SJCRH30 (cell line): ENCODE data around the gene GCC2. TPM values are rescaled to one million over a fixed set of nuclear protein-coding genes. Genes with fewer than 3 reads are reported as not detected.

ENCODE experiments used
- DNase-seq, 2 experiments: peaks; one replicate each; pipeline ENCODE4 v3.0.0-alpha.2; 2015 to 2020
- H3K27ac ChIP-seq: fragments of 250-450 bp; sonication (Bioruptor Pico); 2 replicates; pipeline ENCODE4 v1.5.1; 2020; ENCODE audit warnings: mild to moderate bottlenecking, moderate library complexity
- H3K27me3 ChIP-seq: fragments of 250-450 bp; sonication (Bioruptor Pico); 2 replicates; pipeline ENCODE4 v1.5.1; 2020; ENCODE audit warnings: mild to moderate bottlenecking, moderate library complexity
- H3K36me3 ChIP-seq: fragments of 250-450 bp; sonication (Bioruptor Pico); 2 replicates; pipeline ENCODE4 v1.5.1; 2020; ENCODE audit warnings: mild to moderate bottlenecking, moderate library complexity
- H3K4me1 ChIP-seq: fragments of 250-450 bp; sonication (Bioruptor Pico); 2 replicates; pipeline ENCODE4 v1.5.1; 2020; ENCODE audit warnings: mild to moderate bottlenecking, moderate library complexity
- H3K4me3 ChIP-seq: fragments of 250-450 bp; sonication (Bioruptor Pico); 2 replicates; pipeline ENCODE4 v1.5.1; 2020; ENCODE audit warnings: mild to moderate bottlenecking, moderate library complexity
- H3K9me3 ChIP-seq: fragments of 250-450 bp; sonication (Bioruptor Pico); replicated peaks from 2 replicates; pipeline ENCODE4 v1.5.1; 2020; ENCODE audit warnings: mild to moderate bottlenecking, moderate library complexity
- total RNA-seq: library from RNA; depleted of rRNA; stranded (reverse); fragments of >200 nt; shearing (Covaris generic); gene quantifications from 2 replicates; pipeline ENCODE4 v1.2.3, GENCODE V29; 2014; rRNA removed

Gene GCC2
- total RNA-seq: 19.0 and 29.1 TPM in 2 replicates

GRCh38 chr2:108448678-108449409 is at the start of gene GCC2:
TSS of gene GCC2 (plus strand) at chr2:108449206. CDS start at chr2:108449275, 69 bp downstream.
- Histone ChIP-seq H3K27ac (peak within 1 kb of the TSS; percentile 45), H3K4me3 (peak within 1 kb of the TSS; percentile 78), H3K9me3 (no peaks in the 10 kb centered on the region), H3K4me1 (peaks cover 17% of the 10 kb centered on the region), H3K27me3 (no peaks in the 10 kb centered on the region), H3K36me3 (peaks cover 5% of the 10 kb centered on the region)
- peak; percentile 93 for DNase-seq

GRCh38 chr2:108399479-108399878 is 49.5 kb upstream of the GCC2 start:
- Histone ChIP-seq H3K4me1 (peaks cover 24% of the 10 kb centered on the region), H3K27ac (no peak overlapping the region), H3K9me3 (peaks cover 15% of the 10 kb centered on the region), H3K4me3 (no peak overlapping the region), H3K27me3 (no peaks in the 10 kb centered on the region), H3K36me3 (no peaks in the 10 kb centered on the region)
- no peak for DNase-seq

DNA sequence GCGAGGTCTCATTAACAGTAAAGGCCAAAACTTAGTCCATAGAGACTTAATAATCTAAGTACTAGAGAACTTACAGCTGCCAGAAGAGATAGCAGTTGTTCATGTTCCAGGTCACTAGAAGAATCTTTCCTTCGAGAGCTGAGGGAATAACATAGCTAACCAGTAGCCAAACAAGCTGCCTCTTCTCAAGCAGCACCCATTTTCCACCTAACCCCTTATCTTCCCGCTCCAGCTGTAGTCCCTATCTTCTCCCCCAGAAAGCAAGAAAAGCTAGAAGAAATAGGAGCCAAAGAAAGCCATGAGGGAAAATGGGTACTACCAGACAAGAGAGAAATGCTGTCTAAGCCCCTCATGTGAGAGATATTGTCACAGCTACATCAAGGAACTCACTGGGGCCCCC is 47.2 kb upstream of the GCC2 start:
- Histone ChIP-seq H3K4me1 (peaks cover 16% of the 10 kb centered on the region), H3K4me3 (no peak overlapping the region), H3K9me3 (peaks cover 21% of the 10 kb centered on the region), H3K27me3 (no peaks in the 10 kb centered on the region), H3K27ac (no peak overlapping the region), H3K36me3 (no peaks in the 10 kb centered on the region)
- no peak for DNase-seq

GRCh38 chr2:108403494-108403893 is 45.5 kb upstream of the GCC2 start:
- Histone ChIP-seq H3K4me1 (peaks cover 16% of the 10 kb centered on the region), H3K27ac (peak overlapping the region; percentile 46), H3K27me3 (no peaks in the 10 kb centered on the region), H3K9me3 (peaks cover 13% of the 10 kb centered on the region), H3K4me3 (no peak overlapping the region), H3K36me3 (no peaks in the 10 kb centered on the region)
- DNase-seq: peak; percentile 98

DNA sequence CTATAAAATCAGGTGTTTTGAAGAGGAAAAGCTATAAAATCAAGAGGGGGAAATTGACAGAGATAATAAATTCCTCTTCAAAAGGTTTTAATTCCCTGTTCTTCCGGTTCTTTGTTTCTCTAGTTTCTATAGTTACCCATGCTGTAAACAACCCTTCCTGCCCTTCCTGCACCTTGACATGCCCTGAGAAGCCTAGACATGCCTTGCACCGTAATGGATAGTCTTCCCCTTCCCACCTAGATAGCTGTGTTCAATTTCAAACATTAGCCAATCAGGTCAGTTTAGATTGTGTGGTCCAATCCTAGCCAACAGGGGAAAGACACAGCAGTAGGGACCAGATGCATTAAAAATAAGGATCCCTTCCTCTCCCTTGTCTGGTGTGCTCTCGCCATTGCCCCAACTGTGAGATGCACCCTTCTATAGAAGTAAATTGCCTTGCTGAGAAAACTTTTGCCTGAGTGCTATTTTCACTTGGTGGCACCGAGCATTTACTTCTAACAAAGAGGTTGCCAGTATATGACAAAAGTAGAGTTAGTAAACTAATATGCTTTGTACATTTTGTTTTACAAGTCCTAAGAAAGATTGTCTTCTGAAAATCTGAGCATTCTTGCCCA is 44.1 kb upstream of the GCC2 start:
- Histone ChIP-seq H3K36me3 (no peaks in the 10 kb centered on the region), H3K4me3 (no peak overlapping the region), H3K9me3 (peaks cover 5% of the 10 kb centered on the region), H3K4me1 (peaks cover 16% of the 10 kb centered on the region), H3K27ac (no peak overlapping the region), H3K27me3 (no peaks in the 10 kb centered on the region)
- no peak for DNase-seq

GRCh38 chr2:108407864-108408729 is 40.9 kb upstream of the GCC2 start:
- DNase-seq: no peak
- H3K27ac ChIP-seq: no peak overlapping the region

DNA sequence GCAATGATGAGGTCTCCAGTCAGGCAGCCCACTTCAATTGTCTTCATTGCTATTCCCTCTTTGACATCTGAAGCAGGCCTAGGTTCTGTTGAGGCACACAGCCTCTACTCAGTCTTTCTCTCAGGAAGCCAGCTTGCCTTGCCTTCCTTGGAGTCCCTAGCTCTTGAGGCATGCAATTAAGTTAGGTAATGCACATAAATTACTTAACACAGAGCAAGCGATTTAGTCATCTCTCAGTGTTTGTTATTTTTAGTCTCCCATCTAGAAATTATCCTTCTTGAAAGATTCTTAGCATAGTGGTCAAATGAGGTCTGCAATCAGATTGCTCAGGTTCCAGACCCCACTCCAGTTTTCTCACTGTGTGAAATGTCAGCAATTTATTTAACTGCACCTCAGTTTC is 39.2 kb upstream of the GCC2 start:
- H3K4me3 ChIP-seq: no peak overlapping the region
- H3K9me3 ChIP-seq: peaks cover 5% of the 10 kb centered on the region
- H3K36me3 ChIP-seq: no peaks in the 10 kb centered on the region
- no peak overlapping the region for H3K27ac ChIP-seq
- H3K27me3 ChIP-seq: no peaks in the 10 kb centered on the region
- no peak for DNase-seq
- peaks cover 21% of the 10 kb centered on the region for H3K4me1 ChIP-seq

More at GRCh38 chr2:108407864-108408729, 40.9 kb upstream of the GCC2 start:
- Histone ChIP-seq H3K4me1 (peaks cover 18% of the 10 kb centered on the region), H3K9me3 (peaks cover 5% of the 10 kb centered on the region), H3K4me3 (no peak overlapping the region), H3K27me3 (no peaks in the 10 kb centered on the region), H3K36me3 (no peaks in the 10 kb centered on the region)

DNA sequence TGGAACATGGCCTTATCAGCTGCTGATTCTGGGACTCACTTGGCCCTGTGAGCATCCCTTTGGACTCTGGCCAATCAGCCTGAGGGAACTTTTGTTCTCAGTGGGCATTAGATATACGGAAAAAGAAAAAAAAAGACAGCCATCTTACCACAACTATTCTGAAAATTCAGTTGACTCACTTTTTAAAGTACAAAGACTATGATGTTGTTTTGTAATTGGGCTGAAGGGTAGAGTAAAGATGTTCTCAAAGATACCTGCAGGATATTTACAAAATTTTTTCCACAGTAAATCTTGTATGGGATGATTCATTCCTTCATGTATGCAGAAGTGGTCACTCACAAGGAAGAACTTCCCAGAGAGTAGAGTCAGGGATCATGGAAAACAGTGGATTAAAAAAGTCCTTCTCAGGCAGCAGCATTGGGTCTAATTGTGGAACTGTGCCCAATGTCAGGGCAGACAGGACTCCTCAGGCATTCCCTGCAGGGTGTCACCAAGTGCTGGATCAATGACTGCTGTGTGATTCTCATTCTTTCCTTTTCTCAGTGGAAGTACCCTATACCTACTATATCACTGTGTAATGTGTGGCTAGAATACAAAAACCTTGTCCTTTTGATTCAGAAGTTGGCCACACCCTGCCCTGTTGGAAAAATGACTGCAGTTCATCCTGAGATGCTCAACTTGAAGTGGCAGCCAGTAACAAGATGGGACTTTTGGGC is 35.9 kb upstream of the GCC2 start:
- Histone ChIP-seq H3K4me3 (no peak overlapping the region), H3K9me3 (no peaks in the 10 kb centered on the region), H3K4me1 (peaks cover 21% of the 10 kb centered on the region), H3K36me3 (no peaks in the 10 kb centered on the region), H3K27me3 (no peaks in the 10 kb centered on the region), H3K27ac (peak overlapping the region; percentile 57)
- peak; percentile 96 to 98 for DNase-seq

DNA sequence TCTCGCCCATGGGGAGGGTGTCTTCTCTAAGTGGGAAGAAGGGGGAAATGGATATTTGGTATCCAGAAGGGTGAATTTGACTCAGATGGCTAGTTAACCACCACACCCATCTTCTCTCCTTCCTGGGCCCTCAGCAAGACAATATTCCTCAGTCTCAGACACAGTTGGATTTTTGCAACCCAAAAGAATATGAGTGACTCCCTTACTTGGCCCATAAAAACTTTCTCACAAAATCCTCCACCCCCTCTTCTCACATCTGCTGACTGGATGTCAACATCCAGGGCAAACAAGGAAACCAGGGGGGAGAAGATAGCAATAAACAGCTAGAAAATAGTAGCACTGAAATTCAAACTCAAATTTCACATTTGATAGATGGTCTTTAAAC is 35.3 kb upstream of the GCC2 start:
- no peak overlapping the region for H3K4me3 ChIP-seq
- H3K27ac ChIP-seq: peak overlapping the region; percentile 57
- no peaks in the 10 kb centered on the region for H3K9me3 ChIP-seq
- peaks cover 21% of the 10 kb centered on the region for H3K4me1 ChIP-seq
- DNase-seq: no peak
- H3K27me3 ChIP-seq: no peaks in the 10 kb centered on the region
- H3K36me3 ChIP-seq: no peaks in the 10 kb centered on the region

DNA sequence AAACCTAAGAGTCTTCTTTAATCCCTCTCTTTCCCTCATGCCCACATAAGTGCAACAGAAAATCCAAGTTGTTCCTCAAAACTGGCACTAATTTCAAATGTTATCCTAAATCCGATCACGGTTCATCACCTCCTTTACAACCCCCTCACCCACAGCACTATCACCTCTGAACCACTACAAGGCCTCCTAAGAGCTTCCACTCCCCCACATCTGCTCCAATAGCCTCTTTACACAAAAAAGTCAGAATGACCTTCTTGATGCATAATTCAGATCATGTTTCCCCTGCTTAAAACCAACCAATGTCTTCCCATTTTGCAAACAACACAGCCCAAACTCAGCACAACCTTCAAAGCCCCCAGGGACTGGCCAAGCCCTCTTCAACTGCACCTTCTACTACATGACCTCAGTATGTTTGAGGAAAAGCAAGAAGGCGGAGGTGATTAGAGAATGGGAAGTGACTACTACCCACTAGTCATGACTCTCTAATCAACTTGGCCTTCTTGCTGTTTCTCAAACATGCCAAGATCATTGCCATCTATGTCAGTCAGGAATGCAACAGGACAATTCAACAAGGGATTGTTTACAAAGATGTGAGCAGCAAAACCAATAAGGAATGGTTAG is 34.6 kb upstream of the GCC2 start:
- Histone ChIP-seq H3K27me3 (no peaks in the 10 kb centered on the region), H3K4me1 (peaks cover 21% of the 10 kb centered on the region), H3K9me3 (no peaks in the 10 kb centered on the region), H3K4me3 (no peak overlapping the region), H3K27ac (no peak overlapping the region), H3K36me3 (no peaks in the 10 kb centered on the region)
- no peak for DNase-seq

DNA sequence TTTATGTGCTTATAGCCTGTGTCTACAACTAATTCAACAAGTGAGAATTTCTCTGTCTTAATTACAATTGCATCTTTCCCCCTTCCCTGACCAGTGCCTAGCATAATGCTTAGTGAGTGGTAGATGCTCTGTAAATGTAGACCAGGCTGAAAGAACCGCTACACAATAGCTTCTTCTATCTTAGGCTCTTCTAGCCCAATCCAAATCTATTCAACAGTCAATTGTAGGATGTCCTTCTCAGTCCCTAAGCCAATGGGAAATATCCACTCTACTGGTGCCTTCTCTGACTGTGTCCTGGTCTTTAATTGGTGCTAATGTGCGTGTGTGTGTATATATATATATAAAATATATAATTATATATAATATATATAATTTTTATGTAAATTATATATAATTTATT is 34.1 kb upstream of the GCC2 start:
- Histone ChIP-seq H3K4me1 (peaks cover 21% of the 10 kb centered on the region), H3K27me3 (no peaks in the 10 kb centered on the region), H3K36me3 (no peaks in the 10 kb centered on the region), H3K9me3 (no peaks in the 10 kb centered on the region), H3K4me3 (no peak overlapping the region), H3K27ac (no peak overlapping the region)
- DNase-seq: no peak

DNA sequence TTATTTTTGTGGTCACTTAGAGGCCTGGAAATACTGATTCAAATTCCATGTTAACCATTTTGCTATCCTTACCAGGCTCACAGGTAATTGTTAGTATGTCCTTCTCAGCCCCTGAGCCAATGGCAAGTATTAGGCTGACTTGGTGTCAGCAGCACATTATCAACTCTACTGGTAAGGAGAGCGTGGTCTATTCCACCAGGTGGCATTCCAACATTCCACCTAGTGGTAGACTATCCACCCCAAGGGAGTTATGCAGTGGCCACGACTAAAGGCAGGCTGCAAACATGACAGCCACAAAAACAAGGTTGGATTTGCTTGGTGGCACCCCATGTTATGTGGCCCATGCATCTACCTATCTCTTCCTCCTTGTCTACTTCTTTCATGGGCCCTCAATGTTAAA is 31.8 kb upstream of the GCC2 start:
- no peaks in the 10 kb centered on the region for H3K9me3 ChIP-seq

GRCh38 chr2:108418416-108418815 is 30.6 kb upstream of the GCC2 start:
- Histone ChIP-seq H3K27me3 (no peaks in the 10 kb centered on the region), H3K9me3 (no peaks in the 10 kb centered on the region; the same call in 1 of the 2 replicates), H3K27ac (no peak overlapping the region), H3K4me3 (no peak overlapping the region), H3K4me1 (peaks cover 11% of the 10 kb centered on the region), H3K36me3 (no peaks in the 10 kb centered on the region)
- no peak for DNase-seq

More for the DNA sequence above, 31.8 kb upstream of the GCC2 start:
- Histone ChIP-seq H3K27ac (no peak overlapping the region), H3K36me3 (no peaks in the 10 kb centered on the region), H3K27me3 (no peaks in the 10 kb centered on the region), H3K4me1 (peaks cover 21% of the 10 kb centered on the region), H3K4me3 (no peak overlapping the region)
- peak in 1 of 2 experiments; percentile 8 for DNase-seq

DNA sequence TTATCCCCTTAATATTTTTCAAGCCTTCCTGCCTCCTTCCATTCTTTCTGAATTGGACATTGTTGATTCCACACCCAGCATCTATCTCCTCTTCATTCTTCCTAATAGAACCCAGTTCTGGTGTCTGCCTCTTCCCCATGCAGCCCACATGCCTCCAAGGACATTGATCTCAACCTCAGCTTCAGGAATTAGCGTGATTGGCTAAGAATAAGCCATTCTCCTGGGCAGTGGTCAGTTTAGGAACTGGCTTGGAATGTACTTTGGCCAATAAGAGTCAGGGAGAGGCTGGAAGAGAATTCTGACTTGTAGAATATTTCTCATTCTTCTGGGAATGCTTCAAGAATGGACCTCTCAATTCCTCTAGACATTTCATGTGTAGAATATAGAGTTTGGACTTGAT is 25.9 kb upstream of the GCC2 start:
- no peak overlapping the region for H3K27ac ChIP-seq
- H3K4me3 ChIP-seq: no peak overlapping the region
- H3K4me1 ChIP-seq: no peaks in the 10 kb centered on the region
- no peaks in the 10 kb centered on the region for H3K36me3 ChIP-seq
- DNase-seq: no peak
- H3K27me3 ChIP-seq: no peaks in the 10 kb centered on the region
- peaks cover 4% of the 10 kb centered on the region; the same call in 1 of the 2 replicates for H3K9me3 ChIP-seq
